Mucosa of descending colon (tissue), 3 donors: ENCODE measurements around the gene MEG3. TPM values are rescaled to one million over a fixed set of nuclear protein-coding genes. Genes with fewer than 3 reads are reported as not detected.
"Not testable (repeated sequence)": the region's sequence is repeated elsewhere in the genome, so short reads cannot be mapped to it uniquely, and the experiment has no call there.

Source experiments
- ATAC-seq: fragments of 200-7000 bp; cut with Tn5 transposase; one replicate; pipeline ENCODE4 v1.9.1; 2020; ENCODE audit warnings: mild to moderate bottlenecking, moderate library complexity
- DNase-seq, 3 donors: peaks; one replicate each; pipeline ENCODE4 v3.0.0-alpha.2; 2020
- H3K36me3 ChIP-seq: fragments of 200-600 bp; one replicate; pipeline ENCODE4 v1.8.0; 2021; ENCODE audit warnings: low read depth, mild to moderate bottlenecking
- H3K4me1 ChIP-seq: fragments of 200-600 bp; one replicate; pipeline ENCODE4 v1.8.0; 2021; ENCODE audit warnings: low read depth, mild to moderate bottlenecking
- H3K4me3 ChIP-seq: fragments of 200-600 bp; one replicate; pipeline ENCODE4 v1.8.0; 2021; ENCODE audit warnings: mild to moderate bottlenecking
- H3K9me3 ChIP-seq: fragments of 200-600 bp; one replicate; pipeline ENCODE4 v1.8.0; 2021; ENCODE audit warnings: mild to moderate bottlenecking
- CTCF ChIP-seq: fragments of 200-600 bp; IDR thresholded peaks from one replicate; pipeline ENCODE4 v1.8.0; 2022; ENCODE audit warnings: antibody characterized with exemption, mild to moderate bottlenecking
- intact Hi-C, 2 donors: fragments of 100-400 bp; cut with DNase I in 1 of 2; cut with micrococcal nuclease in 1 of 2; formaldehyde crosslinking; loops; one replicate each; pipeline versions ENCODE4 v1.11.0 to v1.11.1; 2022; cut with DNase I, micrococcal nuclease
- total RNA-seq, 3 donors: library from RNA; stranded (reverse); fragmentation: NEBNext Ultra II Directional in 2 of 3; extraction: Animal tissue kit (Norgen Biotek cat#: 25700) in 2 of 3; gene quantifications; one replicate each; pipeline versions ENCODE4 v1.2.1 to v1.2.4, GENCODE V29; 2021 to 2023
- donor health status: DM: no; HTN: no; CAD: no; lungs with moderate emphysema.
- donor health status: DM: no; HTN: no; CAD: no.
- donor health status: DM: no; HTN: yes; CAD: no.

MEG3 gene
- total RNA-seq, 3 donors from 2014 or later: 13.8 to 32.2 (median 16.4) TPM

- TF ChIP-seq CTCF: no peak
- Histone ChIP-seq H3K36me3 (no peaks in the 10 kb centered on the region), H3K9me3 (no peaks in the 10 kb centered on the region), H3K4me1 (no peaks in the 10 kb centered on the region), H3K4me3 (no peak overlapping the region)
- no peak for ATAC-seq
- DNase-seq: no peak
- intact Hi-C loops: no loop called here
These were observed 9.5 kb upstream of the MEG3 start for GRCh38 chr14:100816286-100816949.

- no peak overlapping the region for H3K4me3 ChIP-seq
- DNase-seq: no peak
- H3K9me3 ChIP-seq: no peaks in the 10 kb centered on the region
- intact Hi-C loops: no loop called here
- TF ChIP-seq CTCF: no peak
- no peaks in the 10 kb centered on the region for H3K4me1 ChIP-seq
- no peaks in the 10 kb centered on the region for H3K36me3 ChIP-seq
- no peak for ATAC-seq
These were observed 8.7 kb upstream of the MEG3 start for GRCh38 chr14:100816950-100817901.

- DNase-seq: no peak
- no peaks in the 10 kb centered on the region for H3K4me1 ChIP-seq
- intact Hi-C loops: no loop called here
- H3K4me3 ChIP-seq: no peak overlapping the region
- no peaks in the 10 kb centered on the region for H3K9me3 ChIP-seq
- no peak for TF ChIP-seq CTCF
- ATAC-seq: no peak
- H3K36me3 ChIP-seq: no peaks in the 10 kb centered on the region
These were observed 7.7 kb upstream of the MEG3 start for GRCh38 chr14:100818221-100818699.

GRCh38 chr14:100818923-100819322, 7.0 kb upstream of the MEG3 start:
- intact Hi-C loops, DNase-seq, ATAC-seq, H3K4me1 ChIP-seq, H3K36me3 ChIP-seq, H3K9me3 ChIP-seq, H3K4me3 ChIP-seq: not testable (repeated sequence)

- H3K4me3 ChIP-seq: no peak overlapping the region
- H3K9me3 ChIP-seq: no peaks in the 10 kb centered on the region
- DNase-seq: no peak
- TF ChIP-seq CTCF: no peak
- ATAC-seq: no peak
- H3K36me3 ChIP-seq: no peaks in the 10 kb centered on the region
- intact Hi-C loops: no loop called here
- H3K4me1 ChIP-seq: no peaks in the 10 kb centered on the region
These were observed 6.5 kb upstream of the MEG3 start for GRCh38 chr14:100819453-100819828.
